Stimulated activated CD8-positive, alpha-beta memory T cell treated with anti-CD3 and anti-CD28 coated beads, Interleukin-15, amount 100 ng/mL, for 48 hours (primary cell): ENCODE results near the gene THRB.

ENCODE experiments used
- DNase-seq, 2 donors: peaks; one replicate each; pipeline ENCODE4 v3.0.0-alpha.2; 2020; ENCODE audit warnings: low read depth in 2 of 2

The THRB gene

GRCh38 chr3:24494618-24495325, at the start of gene THRB:
TSS of gene THRB (minus strand) at chr3:24494850.
- DNase-seq: no peak

GRCh38 chr3:24541935-24542334, 47.3 kb upstream of the THRB start:
- no peak for DNase-seq

- no peak for DNase-seq
Observed at GRCh38 chr3:24540821-24541220, 46.2 kb upstream of the THRB start.

GRCh38 chr3:24539699-24540098, 45.0 kb upstream of the THRB start:
- DNase-seq: no peak

- DNase-seq: no peak
Observed at GRCh38 chr3:24538891-24539290, 44.2 kb upstream of the THRB start.

GRCh38 chr3:24533561-24534193, 39.0 kb upstream of the THRB start:
- no peak for DNase-seq

GRCh38 chr3:24530471-24530870, 35.8 kb upstream of the THRB start:
- DNase-seq: no peak

GRCh38 chr3:24529210-24529609, 34.6 kb upstream of the THRB start:
- DNase-seq: no peak

- DNase-seq: no peak
Observed at GRCh38 chr3:24526640-24527212, 32.1 kb upstream of the THRB start.

GRCh38 chr3:24525557-24525956, 30.9 kb upstream of the THRB start:
- no peak for DNase-seq

GRCh38 chr3:24525022-24525421, 30.4 kb upstream of the THRB start:
- no peak for DNase-seq

- DNase-seq: no peak
Observed at GRCh38 chr3:24523988-24524727, 29.5 kb upstream of the THRB start.

- no peak for DNase-seq
Observed at GRCh38 chr3:24523215-24523614, 28.6 kb upstream of the THRB start.

- no peak for DNase-seq
Observed at GRCh38 chr3:24522146-24522579, 27.5 kb upstream of the THRB start.

GRCh38 chr3:24521420-24522145, 26.9 kb upstream of the THRB start:
- DNase-seq: no peak

GRCh38 chr3:24520976-24521419, 26.3 kb upstream of the THRB start:
- no peak for DNase-seq

- DNase-seq: no peak
Observed at GRCh38 chr3:24520101-24520495, 25.4 kb upstream of the THRB start.

- DNase-seq: no peak
Observed at GRCh38 chr3:24519368-24520100, 24.9 kb upstream of the THRB start.

GRCh38 chr3:24518990-24519367, 24.3 kb upstream of the THRB start:
- no peak for DNase-seq

- DNase-seq: no peak
Observed at GRCh38 chr3:24514119-24514518, 19.5 kb upstream of the THRB start.

- no peak for DNase-seq
Observed at GRCh38 chr3:24513463-24513862, 18.8 kb upstream of the THRB start.
